Activated T-helper 1 cell treated with Interleukin-2 at 50 U/mL for 16 hours (primary cell): ENCODE results near the gene WASHC4.
"Not testable (repeated sequence)": the region's sequence is repeated elsewhere in the genome, so short reads cannot be mapped to it uniquely, and the experiment has no call there.

ENCODE experiments used
- DNase-seq: peaks from one replicate; pipeline ENCODE4 v3.0.0-alpha.2; 2020; ENCODE audit warnings: low read depth

Gene WASHC4

DNA sequence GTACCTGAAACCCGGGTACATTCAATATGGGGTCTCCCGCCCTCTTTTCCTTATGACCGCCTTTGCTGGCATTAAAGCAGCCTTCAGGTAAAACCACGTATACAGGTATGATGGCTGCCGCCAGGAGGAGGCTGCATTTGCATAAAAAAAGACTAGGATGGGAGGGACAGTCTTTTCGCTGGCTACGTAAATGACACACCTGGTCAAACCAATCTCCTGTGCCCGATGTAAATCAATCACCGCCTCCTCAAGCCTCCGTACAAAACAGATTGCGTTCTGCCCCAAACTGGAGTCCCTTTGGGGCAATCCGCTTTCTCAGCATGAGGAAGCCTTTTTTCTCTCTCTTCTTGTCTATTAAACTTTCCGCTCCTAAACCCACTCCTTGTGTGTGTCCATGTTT, 15.2 kb upstream of the WASHC4 start:
- DNase-seq = no peak

DNA sequence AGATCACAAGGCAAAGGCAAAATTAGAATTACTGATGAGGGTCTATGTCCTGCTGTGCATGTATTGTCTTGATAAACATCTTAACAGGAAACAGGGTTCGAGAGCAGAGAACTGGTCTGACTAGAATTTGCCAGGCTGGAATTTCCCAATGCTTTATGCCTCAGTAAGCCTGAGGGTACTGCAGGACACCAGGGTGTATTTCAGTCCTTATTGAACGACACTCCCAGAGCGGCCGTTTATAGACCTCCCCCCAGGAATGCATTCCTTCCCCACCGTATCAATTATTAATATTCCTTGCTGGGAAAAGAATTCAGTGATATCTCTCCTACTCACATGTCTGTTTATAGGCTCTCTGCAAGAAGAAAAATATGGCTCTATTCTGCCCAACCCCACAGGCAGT, 12.2 kb upstream of the WASHC4 start:
- DNase-seq = not testable (repeated sequence)

DNA sequence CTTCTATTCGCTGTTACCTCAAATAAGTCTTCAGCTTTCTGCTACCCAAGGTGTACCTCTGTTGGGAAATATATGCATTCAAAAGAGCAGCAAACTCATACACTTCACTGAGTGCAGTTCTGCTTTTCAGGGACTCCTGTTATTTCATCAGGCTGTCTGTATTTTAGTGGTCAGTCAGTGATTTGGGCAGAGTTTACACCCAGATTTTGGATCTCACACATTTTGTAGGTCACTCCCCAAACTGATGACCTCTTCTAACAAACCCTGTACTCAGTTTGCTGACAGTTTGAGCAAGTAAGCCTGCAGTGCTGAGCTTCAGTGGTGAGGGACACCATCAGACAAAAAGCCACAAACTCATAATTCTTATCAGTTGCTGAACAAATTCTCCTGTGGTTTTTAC, 8.2 kb upstream of the WASHC4 start:
- DNase-seq = no peak

DNA sequence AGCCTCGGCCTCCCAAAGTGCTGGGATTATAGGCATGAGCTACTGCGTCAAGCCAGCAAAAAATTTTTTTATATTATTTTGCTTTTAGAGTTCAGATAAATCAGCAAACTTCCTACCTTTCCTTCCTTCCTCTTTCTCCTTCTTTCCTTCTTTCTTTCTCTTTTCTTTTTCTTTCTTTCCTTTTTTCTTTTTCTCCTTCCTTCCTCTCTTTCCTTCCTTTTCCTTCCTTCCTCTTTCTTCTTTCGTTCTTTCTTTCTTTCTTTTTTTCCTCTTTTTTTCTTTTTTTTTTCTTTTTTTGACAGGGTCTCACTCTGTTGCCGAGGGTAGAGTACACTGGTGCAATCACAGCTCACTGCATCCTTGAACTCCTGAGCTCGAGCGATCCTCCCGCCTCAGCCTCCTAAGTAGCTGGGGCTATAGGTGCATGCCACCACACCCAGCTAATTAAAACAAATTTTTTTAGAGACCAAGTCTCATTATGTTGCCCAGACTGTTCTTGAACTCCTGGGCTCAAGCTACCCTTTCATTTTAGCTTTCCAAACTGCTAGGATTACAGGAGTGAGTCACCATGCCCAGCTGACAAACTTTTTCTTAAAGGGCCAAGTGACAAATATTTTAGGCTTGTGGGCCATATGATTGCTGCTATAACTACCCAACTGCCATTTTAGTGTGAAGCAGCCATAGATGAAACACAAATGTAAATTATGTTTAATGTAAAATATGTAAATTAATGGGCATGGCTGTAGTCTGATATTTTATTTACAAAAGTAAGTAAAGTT, 7.1 kb upstream of the WASHC4 start:
- DNase-seq = no peak

DNA sequence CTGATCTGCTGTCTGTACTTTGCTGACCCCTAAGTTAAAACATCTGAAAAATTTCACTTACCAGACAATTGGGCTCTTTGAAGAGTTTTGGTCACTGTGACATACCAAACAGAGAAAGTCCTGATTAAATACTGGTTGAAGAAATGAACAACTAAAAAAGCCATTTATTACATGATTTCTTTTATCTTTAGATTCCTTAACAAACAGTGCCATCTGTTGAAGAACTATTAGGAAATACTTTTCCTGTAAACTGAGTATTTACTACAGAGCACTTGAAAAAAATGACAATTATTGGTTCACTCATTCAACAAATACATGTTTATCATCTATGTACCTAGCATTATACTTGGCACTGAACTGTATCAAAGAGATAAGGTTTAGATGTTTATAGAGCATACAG, 6.5 kb upstream of the WASHC4 start:
- no peak for DNase-seq

DNA sequence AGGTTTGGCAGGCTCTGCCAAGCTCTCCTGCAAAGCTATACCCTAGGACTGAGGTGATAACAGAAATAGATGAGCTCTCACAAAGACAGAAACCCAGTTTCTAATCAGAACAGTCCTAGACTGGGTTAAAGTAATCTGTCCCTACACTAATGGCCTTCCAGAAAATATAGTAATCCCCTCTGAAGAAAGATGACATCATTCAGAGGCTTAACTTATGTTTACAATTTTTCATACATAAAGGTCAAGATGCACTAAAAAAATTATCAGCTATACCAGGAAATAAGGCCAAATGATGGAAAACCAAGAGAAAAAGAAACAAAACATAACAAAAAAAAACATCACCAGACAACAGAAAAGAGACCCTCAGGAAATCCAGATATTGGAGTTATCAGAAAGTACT, 4.9 kb upstream of the WASHC4 start:
- no peak for DNase-seq

DNA sequence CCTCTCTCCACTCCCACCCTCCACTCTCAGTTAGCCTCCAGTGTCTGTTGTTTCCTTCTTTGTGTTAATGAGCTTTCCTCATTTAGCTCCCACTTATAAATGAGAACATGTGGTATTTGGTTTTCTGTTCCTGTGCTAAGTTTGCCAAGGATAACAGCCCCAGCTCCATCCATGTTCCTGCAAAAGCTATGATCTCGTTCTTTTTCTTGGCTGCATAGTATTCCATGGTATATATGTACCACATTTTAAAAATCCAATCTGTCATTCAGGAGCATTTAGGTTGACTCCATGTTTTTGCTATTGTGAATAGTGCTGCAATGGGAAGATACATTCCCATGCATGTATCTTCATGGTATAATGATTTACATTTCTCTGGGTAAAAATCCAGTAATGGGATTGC, 2.8 kb upstream of the WASHC4 start:
- DNase-seq = no peak

DNA sequence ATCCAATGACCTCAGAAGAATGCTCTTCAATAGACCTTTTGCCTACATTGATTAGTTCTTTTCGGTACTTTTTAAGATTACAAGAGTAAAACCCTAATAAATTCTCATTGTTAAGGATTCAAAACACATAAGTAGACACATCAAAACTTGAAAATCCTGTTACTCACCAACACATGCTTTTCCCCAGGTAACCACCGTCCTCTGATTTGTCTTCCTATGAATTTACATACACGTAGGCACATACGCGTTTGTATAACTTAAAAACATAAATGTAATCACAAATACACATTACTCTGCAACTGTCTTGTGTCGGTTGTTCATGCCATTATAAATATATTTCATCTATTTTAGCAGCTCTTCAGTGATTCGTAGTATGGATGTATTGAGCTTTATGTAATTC, 910 bp upstream of the WASHC4 start:
- DNase-seq = no peak

DNA sequence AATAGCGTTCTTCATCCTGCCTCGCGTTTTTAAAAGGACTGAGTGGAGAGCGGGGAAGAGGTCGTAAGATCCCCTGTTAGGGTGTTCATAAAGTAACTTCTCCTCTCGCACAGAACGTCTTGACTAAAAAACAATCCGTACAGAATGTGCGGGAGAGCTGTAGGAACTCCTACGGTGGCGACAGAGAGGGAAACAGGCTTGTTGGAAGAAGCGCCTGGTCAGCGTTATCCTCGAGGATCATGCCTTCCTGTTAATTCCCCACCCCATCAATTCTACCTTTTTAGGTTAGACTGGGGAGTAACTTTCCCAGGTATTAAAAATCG, 399 bp upstream of the WASHC4 start:
- no peak for DNase-seq

DNA sequence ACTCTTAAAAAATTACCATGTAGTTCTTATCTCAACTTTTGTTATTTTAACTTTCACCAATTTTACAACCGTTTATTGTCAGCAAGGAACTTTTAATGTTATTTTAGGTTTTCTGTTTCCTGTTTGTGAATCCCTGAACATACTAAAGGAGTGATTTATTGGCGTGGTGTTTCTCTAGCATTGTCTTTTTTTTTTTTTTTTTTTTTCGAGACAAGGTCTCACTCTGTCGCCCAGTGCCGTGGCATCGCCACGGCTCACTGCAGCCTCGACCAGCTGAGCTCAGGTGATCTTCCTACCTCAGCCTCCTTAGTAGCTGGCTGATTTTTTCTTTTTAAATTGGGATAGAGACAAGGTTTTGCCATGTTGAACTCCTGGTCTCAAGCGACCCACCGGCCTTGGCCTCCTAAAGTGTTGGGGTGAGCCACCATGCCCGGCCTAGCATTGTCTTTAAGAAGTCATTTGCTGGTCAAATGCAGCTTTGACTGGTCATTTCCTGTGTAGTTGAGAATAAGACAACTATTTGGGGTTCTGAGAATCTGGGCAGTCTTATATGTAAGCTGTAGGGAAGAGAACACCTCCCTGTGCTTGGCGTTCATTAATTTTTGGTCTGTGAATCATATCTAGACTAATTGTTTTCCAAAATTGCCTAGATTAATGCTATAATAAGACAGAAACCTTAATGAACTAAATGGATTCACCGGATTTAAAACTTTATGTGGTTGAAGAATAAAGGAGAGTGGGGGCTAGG, 2.1 kb downstream of the WASHC4 start:
- DNase-seq = no peak

DNA sequence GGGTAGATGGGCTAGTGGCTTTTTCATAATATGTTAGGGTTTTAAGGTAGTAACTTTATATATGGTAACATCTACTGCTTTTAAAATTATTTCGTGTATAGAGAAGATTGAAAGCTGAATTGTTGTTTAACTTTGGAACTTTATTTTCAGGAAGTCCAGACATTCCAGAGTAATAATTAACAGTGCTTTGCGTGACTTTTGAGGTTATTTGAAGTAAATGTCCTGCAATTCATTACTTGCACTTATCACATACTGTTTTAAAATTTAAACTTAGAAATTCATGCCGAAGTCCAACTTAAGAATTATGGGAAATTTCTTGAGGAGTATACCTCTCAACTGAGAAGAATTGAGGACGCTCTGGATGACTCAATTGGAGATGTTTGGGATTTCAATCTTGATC, 3.3 kb downstream of the WASHC4 start:
- no peak for DNase-seq

DNA sequence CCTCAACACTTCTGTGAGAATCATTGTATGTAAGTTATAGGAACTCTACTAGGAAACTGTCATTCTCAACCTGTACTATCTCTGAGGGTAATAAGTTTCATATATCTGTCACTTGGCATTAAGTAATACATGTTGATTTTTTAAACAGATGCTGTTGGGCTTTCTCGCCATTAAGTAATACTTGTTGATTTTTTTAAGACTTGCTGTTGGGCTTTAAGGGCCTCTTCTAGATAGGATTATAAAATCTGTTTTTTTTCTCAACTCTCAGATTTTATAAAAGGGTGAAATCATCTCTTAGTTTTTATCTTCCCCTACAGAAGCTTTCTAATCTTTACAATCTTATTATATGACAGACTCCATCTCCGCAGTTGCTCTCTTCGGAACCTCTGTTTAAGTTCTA, 5.6 kb downstream of the WASHC4 start:
- DNase-seq = no peak

DNA sequence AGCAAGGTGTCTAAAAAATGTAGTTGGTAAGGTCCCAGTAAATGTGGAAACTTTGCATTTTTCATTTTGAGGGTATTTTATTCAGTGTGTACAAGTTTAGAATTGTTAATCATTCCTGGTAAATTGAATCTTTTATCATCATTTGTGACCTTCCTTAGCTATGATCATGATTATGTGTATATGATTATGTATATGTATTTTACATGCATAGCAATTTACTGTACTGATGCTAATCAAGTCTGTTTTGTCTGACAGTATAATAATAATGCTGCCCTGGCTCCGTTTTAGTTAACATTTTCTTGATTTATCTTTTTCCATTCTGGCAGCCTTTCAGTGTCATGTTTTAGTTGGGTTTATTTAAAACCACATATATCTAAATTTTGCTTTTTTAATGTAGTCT, 9.4 kb downstream of the WASHC4 start:
- no peak for DNase-seq

DNA sequence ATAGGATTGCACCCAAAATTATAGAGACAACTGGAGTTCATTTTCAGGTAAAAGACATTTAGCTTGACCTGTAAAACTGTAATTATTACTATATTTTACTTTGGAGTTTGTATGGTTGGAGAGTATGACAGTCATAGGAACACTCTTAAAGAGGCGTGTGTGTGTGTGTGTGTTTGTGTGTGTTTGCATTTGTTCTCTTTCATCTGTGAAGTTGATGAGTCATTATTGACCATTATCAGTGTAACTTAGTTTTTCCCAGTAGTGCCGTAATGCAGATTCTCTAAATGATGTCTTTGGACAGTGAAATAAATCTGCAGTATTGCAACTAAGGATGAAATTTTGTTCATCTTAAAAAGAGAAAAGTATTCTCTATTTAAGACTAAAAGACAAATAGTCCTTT, 13.0 kb downstream of the WASHC4 start:
- DNase-seq = no peak

DNA sequence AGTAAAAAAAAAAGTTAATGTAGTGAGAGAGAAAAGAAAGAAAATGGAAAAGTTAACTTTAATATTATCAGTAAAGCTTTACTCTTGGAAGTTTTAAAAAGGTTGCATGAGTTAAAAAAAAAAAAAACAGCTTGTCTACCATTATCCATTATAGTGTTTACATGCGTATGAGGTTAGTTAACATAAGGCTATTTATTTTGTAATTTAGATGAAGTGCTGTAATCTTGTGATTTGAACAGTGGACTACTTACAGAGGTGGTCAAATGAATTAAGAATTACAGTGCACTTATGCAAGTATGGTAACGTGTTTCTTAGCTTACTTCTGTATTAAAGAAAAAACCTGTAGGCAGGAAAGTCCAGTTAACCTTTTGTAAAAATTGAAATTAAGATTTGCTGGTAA, 30.7 kb downstream of the WASHC4 start:
- DNase-seq = no peak

DNA sequence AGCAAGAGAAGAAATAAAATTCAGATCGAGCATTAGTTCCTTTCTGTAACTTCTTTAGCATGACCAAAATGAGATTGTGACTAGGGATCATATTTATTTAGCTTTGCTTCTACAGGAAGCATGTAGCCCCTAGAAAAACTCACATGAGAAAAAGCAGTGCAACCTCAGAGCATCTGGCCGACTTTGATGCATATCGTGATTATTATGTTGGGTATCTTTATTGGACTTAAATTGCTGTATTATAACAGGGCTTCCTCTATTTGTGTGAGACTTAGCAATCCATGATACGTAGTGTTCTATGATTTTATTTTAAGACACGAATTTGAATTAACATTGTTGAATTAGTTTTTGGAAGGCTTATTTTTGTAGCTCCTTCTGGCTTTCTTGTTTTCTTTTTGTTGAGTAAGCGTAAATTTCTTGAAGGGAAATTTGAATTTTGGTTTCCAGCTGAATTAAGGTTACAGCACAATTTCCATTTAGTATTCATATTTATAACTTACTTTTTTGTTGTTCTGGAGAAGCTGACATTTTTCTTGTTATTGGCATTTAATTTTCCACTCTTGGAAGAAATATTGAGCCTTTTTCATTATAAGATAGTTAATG, 33.9 kb downstream of the WASHC4 start:
- DNase-seq = no peak

DNA sequence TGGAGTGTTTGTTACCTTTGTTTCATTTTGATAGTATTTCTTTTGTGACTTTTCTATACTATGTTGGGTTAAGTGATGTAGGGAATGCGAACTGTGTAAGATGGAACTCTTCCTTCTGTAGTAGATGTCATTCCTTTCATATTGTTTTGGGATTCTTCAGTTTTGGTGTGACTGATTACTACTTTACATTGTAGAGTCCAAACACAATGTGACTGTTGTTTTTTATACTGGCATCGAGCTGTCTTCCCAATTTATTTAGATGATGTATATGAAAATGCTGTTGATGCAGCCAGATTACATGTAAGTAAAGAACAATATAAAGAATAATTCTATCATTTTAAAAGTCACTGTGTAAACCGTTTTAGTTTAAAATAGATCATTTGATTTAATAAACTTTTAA, 34.7 kb downstream of the WASHC4 start:
- DNase-seq = no peak

DNA sequence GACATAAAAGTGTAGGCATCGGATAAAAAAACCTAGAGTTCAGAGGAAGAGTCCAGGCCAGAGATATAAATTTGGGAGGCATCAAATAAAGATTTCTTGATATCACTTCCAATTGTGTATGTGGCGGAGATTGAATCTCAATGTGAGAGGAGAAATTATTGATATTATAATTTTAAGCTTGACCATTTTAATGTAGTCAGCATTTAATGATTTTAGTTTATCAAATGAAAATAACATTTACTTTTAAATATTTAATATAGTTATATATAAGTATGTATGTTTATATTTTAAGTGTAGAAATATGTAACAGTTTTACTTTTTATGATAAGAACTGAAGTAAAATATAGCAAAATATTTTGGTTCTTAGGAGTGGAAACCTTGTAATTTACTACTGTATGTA, 48.7 kb downstream of the WASHC4 start:
- no peak for DNase-seq

DNA sequence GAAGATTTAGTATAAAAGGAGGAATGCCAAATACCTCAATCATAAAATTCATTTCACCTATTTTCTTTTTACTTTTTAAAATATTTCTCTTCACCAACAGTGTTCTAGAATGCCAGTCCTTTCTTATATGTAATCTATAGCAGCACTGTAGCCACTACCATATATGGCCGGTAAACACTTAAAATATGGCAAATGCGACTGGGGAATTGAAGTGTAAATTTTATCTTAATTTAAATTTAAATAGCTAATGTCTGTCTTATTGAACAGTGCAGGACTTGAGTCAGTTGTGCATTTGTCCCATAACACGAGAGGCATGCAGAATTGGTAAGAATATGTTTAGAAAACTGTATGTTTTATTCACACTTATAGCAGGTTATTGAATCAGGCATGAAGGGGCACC, 50.1 kb downstream of the WASHC4 start:
- no peak for DNase-seq

DNA sequence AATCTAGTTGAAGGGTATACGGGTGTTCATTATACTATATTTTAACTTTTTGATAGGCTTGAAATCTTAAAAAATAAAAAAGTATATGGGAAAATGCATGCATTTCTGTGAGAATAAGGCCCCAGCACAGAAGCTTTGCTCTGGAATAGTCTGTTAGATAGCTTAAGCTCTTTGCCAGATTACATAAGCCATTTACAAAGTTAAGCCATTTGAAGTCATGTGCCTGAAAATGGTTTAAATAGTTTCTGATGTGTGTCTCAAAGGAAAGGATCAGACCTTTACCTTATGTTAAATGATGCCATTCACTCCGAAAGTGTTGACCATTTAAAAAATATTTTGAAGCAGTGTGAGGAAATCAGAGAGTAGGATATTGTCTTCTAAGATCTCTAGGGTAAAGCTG, 51.3 kb downstream of the WASHC4 start:
- DNase-seq = no peak

DNA sequence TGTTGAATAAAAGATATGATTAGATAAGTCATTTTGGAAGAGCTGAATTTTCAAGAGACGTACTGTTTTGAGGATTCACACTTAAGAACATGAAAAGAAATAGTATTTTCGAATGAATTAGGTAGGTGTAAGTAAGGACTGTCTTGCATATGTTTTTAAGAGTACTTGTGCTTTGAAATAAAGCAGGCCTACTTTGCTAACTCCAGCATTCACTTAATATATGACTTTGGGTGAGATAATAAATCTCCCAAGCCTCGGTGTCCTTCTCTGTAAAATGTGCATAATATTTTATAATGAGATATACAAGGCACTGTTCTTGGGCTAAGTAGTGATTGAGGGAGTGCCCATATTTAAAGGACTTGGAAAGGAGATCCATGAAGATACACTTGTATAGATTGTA, 54.6 kb downstream of the WASHC4 start:
- no peak for DNase-seq

DNA sequence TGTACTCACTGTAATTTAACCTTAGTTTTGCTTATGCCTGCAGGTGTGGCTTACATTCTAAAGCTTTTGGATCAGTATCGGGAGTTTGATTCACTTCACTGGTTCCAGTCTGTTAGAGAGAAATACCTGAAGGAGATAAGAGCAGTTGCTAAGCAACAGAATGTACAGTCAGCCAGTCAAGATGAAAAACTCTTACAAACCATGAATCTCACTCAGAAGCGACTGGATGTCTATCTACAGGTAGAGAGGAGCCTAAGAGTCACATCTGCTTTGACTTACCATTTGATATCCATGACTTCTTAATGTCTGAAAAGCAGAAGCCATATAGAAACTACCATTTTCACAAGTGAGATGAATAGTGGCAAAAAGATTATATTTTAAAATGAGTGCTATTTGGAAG, 56.5 kb downstream of the WASHC4 start:
- no peak for DNase-seq

DNA sequence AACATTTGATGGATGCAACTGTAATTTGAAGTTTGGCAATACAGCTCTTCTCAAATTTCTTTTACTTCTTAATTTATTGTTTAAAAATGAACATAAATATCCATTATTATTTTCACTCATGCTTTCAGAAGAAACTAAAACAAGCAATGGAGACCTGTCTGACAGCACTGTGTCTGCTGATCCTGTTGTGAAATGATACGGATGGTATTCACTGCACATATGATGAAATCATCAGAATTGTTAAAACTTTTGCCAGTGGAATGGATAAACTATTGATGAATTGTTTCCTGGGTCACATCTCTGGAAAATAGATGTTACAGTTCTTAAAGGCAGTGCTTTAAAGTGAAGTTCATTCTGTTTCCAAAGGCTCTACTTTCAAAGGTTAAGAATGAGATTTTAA, 59.2 kb downstream of the WASHC4 start:
- DNase-seq = no peak

DNA sequence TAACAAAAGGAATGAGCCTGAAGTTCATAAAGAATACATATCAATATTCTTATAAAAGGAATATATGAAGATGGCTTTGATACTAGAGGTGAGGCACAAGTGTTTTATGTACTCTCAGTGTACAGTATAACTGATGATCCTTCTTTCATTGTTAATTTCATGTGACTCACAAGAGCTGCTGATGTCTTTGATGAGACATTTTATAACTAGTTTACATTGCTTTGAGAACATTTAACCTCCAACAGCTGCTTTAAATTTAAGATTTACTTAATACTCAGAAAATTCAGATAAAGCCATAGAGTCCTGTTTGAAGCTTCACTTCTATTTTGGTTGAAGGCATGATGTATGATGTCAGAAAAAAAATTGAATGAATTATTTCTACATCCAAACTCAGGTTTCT, 59.8 kb downstream of the WASHC4 start:
- no peak for DNase-seq
